Measurements from ENCODE around the gene IGFN1.
"Not testable (repeated sequence)": the region's sequence is repeated elsewhere in the genome, so short reads cannot be mapped to it uniquely, and the experiment has no call there.

IGFN1 gene

GRCh38 chr1:201250326-201251011, 59.8 kb downstream of the IGFN1 start:
- DNase-seq (ENCODE audit: low read depth in 2 of 2): no peak

DNA sequence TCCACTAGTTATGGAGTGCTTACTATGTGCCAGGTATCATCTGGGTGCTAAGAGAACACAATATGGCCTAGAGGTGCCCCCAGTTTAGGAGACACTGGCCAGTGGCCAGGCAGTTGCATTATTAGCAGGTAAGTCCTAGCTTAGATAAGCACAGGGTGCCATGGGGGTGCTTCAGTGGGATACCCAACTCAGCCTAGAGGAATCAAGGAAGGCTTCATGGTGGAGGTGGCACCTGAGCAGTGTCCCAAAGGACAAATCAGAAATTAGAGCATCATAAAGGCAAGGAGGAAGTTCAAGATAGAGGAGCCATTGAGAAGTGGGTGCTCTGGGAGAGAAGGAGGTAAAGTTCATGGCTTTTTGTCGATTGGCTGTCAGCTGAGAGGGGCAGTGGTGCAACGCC, 60.8 kb downstream of the IGFN1 start:
- DNase-seq (ENCODE audit: low read depth in 2 of 2): no peak

- DNase-seq (ENCODE audit: low read depth in 2 of 2): no peak
These were observed 61.3 kb downstream of the IGFN1 start for GRCh38 chr1:201251851-201252430.

GRCh38 chr1:201252944-201253371, 62.3 kb downstream of the IGFN1 start:
- DNase-seq (ENCODE audit: low read depth in 2 of 2): no peak

DNA sequence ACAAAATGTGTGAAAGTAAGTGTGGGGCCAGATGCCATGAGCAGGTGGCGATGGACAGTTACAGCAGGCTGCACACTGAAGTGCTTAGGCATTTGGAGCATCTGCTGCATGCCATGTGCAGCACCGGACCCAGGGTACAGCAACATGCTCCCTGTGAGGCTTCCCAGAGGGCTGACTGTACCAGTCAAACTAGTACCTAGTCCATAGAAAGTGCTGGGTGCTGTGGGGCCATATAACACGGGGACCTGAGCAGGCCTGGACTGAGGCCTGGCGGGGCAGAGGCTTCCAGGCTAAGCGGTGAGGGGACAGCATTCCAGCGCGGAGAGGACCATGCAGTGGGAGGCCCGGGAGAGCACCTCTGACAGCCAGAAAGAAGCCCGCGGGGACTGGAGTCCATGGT, 62.8 kb downstream of the IGFN1 start:
- DNase-seq (ENCODE audit: low read depth in 2 of 2): no peak

- no peak for DNase-seq (ENCODE audit: low read depth in 2 of 2)
These were observed 63.4 kb downstream of the IGFN1 start for GRCh38 chr1:201253906-201254624.

DNA sequence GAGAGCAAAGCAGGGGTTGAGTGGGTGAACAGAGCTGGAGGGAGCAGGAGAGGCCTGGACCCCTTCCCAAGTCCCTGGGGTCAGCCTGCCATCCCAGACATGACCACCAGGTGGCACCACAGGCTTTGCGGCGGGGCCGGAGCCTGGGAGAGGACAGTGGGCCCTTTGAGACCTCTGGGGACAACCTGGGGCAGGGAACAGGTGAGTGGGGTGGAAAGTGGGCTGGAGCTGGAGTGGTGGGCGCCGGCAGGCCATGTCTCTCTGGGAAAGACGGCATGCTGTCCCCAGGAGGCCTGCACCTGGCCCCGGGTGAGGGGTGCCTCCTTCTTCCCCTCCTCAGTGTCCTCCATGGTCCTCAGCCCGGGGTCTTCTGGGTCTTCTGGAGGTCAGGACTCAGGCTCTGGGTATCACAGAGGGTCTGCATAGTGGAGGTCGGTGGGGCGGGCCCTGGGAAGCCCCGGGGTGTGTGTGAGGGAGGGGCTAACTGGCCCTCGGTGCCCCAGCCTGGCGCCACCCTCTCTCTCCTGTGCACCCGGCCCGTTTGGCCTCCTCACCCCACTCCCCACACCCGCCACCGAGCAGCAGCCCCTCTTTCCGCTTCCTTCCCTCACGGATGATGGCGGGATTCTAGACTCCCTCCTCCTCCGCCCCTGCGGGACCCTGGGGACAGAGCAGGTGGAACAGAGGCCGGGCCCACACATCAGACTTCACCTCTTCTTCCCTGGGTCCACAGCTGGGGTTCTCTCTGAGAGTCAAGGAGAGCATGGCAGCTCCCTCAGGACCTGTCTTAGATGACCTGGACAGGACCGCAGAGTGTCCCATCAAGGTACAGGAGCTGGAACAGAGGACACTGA, 64.2 kb downstream of the IGFN1 start:
- peak; percentile 13 to 25 for DNase-seq (ENCODE audit: low read depth in 2 of 2)

DNA sequence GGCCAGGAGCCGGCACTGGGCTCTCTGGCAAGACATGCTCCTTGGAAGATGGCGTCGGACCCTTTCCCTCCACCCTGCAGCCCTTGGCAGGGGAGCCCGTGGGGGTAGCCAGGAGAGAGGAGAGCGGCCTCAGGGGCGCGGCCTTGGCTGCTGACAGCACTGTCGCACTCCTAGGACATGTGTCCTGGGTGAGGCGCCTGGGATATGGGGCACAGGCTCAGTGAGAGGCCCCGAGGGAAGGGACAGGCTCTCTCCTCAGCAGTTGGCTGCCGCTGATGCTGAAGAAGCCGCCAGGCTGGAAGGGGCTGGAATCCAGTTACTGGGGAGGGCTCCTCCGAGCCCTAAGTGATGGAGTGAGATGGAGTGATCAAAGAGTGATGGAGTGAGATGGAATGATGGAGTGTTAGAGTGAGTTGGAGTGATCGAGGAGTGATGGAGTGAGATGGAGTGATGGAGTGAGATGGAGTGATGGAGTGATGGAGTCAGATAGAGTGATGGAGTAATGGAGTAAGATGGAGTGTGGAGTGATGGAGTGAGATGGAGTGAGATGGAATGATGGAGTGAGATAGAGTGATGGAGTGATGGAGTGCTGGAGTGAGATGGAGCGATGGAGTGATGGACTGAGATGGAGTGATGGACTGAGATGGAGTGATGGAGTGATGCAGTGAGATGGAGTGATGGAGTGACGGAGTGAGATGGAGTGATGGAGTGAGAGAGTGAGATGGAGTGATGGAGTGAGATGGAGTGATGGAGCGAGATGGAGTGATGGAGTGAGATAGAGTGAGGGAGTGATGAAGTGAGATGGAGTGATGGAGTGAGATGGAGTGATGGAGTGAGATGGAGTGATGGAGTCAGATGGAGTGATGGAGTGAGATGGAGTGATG, 65.1 kb downstream of the IGFN1 start:
- DNase-seq (ENCODE audit: low read depth in 2 of 2): no peak

DNA sequence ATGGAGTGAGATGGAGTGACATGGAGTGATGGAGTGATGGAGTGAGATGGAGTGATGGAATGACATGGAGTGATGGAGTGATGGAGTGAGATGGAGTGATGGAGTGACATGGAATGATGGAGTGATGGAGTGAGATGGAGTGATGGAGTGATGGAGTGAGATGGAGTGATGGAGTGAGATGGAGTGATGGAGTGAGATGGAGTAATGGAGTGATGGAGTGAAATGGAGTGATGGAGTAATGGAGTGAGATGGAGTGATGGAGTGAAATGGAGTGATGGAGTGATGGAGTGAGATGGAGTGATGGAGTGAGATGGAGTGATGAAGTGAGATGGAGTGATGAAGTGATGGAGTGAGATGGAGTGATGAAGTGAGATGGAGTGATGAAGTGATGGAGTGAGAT, 67.5 kb downstream of the IGFN1 start:
- not testable (repeated sequence) for DNase-seq (ENCODE audit: low read depth in 2 of 2)

DNA sequence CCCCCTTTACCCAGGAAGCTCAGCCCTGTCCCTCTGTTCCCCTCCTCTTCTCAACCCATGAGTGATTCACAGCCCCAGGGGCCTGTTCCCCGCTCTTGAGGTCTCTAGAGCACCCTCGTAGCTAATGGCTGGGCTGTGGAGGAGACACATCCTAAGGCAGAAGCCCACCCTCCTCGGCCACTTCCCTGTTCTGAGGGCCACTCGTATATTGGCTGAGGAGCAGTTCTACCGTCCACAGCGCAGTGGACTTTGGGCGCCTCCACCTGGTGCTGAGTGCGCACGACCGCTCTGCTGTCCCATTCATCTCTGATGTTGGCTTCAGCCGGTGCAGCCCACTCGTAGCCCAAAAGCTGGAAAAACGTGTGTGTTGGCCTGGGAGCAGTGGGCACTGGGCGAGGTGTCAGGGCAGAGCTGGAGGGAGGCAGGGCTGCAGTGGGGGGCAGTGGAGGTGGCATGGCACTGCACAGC, 68.2 kb downstream of the IGFN1 start:
- DNase-seq (ENCODE audit: low read depth in 2 of 2): no peak

DNA sequence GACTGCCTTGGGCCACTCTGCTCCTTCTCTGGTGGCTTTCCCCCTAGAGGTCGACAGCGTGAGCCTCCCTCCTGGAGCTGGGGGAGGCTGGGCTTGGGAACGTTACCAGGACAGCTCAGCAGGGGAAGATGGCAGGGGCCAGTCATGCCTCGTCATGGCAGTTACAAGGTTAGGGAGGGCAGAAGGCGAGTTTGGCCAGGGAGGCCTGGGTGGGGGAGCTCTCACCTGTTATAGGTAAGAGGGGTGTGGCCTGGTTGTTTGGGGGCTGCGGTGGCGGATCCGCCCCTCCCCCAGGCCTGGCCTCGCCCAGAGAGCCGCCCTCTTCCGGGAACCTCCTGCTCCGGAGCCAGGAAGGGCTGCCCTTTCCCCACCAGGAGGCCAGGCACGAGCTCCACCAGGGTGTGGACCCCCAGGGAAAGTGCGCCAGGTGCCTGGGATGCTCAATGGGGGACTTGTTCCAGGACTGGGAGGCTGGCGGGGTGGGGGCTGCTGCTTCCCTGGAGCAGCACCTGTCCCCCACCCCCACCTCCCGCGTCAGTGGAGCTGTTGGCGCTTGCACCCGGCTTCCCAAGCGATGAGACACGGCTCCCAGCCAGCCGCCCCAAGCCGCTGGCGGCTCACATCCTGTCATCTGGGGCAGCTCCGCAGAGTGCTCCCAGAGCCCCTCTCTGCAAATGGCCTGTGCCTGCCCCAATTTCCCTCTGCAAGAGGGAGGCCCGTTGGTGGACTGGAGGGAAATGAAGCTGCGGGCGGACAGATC, 69.0 kb downstream of the IGFN1 start:
- DNase-seq (ENCODE audit: low read depth in 2 of 2): no peak

DNA sequence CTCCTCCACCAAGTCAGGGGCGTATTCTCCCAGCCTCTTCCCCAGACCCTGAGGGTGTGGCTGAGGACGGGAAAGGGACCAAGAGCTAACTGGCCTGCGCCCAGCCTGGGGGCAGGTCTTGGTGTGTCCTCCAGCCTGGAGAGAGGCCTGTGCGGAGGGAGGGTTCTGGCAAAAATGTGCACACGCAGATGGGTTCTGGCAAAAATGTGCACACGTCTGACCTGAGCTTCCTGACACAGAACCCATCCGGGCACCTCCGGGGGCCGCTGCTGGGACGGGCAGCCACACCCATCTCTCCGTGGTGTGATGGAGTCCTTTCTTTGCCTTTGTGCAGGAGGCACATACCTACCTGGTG, 69.6 kb downstream of the IGFN1 start:
- DNase-seq (ENCODE audit: low read depth in 2 of 2): no peak

DNA sequence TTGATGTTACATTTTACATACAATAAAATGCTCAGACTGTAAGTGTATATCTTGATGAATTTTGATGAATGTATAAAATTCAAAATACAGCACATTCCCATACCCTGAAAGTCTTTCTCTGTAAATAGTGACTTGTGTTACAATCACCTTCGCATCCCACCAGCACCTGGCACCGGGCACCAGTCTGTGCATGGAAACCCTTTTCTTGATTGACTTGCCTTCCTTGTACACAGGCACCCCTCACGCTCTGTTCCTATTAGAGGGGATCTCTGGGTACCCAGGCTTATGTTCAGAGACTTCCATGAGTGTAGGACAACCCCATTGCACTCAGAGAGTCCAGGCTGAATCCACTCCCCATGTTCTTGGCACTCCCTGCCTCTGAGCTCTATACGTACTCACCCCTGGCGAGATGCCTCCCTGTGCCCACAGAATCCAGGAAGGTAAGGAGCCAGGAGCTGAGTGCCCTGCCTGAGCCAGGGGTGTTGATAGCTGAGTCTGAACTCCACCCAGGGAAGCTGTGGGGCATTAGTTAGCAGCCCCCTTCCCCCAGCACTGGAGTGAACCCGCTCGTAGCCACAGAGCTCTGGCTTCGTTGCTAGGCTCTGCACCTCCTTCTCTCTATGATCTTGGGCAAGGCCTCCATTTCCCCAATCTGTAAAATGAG, 70.2 kb downstream of the IGFN1 start:
- DNase-seq (ENCODE audit: low read depth in 2 of 2): no peak

- no peak for DNase-seq (ENCODE audit: low read depth in 2 of 2)
These were observed 71.3 kb downstream of the IGFN1 start for GRCh38 chr1:201261771-201262547.

DNA sequence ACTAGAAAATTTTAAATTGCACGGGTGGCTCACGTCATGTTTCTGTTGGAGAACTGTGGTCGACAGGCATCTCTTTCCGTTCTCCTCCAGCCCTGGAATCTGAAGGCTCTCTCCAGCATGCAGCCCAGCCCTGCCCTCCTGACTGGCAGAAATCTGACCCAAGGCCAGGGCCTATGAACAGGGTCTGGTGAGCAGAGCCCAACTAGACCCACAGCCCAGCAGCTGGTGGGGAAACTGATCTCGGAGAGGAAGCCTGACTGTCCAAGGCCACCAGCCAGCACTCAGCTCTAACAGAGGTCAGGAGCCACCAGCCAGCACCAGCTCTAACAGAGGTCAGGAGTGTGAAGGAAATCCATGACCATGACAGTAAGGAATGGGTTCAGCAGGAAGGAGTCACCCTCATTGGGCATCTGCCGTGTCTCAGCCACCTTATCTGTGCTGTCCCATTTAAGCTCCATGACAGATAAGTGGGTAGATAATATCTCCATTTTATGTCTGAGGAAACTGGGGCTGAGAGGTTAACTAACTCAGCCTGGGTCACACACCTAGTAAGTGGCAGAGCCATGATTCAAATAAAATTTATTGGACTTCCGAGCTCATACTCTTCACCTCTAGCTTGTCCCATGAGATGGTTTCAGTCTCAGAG, 72.5 kb downstream of the IGFN1 start:
- DNase-seq (ENCODE audit: low read depth in 2 of 2): no peak

- DNase-seq (ENCODE audit: low read depth in 2 of 2): no peak
These were observed 73.4 kb downstream of the IGFN1 start for GRCh38 chr1:201264072-201264471.

DNA sequence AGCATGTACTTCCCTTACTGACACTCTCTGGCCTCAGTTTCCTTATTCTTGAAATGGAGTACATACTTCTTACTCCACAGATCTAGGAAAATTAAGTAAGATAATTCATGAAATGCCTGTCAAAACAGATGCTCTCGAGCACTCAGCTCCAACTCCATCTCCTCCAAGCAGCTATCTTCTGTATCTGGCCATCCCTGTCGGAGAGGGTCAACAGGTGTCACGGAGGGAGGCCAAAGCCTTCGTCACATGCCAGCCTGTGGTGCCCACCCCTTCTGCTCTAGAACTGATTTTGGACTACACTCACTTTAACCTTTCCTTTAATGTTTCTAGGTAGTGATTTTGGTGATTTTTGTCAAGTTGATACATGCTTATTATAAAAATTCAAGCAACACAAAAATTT, 73.9 kb downstream of the IGFN1 start:
- no peak for DNase-seq (ENCODE audit: low read depth in 2 of 2)

DNA sequence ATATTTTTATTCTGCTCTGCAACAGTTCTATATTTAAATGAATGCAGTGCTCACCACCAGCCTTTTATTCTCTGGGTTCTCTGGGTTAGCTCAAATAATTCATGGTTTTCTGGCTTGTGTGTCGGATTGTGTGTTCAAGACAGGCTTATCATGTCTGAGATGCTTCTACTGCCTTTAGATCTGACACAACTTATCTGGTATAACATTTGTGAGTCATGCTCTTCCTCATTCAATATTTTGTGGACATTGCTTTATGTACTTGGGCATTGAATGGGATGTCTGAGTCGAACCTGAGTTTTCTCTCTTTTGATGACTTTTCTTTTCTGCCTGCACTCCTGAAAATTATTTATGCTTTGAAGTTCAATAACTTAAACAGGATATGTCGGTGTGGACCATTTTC, 75.1 kb downstream of the IGFN1 start:
- DNase-seq (ENCODE audit: low read depth in 2 of 2): no peak

DNA sequence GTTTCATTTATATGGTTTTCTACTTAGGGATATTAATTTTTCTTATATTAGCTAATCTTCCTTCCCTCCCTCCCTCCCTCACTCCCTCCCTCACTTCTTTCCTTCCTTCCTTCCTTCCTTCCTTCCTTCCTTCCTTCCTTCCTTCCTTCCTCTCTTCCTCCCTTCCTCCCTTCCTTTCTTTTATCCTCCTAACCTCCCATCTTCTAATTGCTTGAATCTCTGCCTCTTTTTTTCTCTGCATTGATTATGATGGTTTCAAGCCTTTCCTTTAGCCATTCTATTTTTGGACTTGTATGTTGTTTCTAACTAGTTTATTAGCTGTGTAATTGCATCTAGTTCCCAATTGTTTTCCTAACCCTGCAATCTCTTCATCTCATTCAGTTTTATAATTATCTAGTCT, 75.7 kb downstream of the IGFN1 start:
- no peak for DNase-seq (ENCODE audit: low read depth in 2 of 2)
